Measurements from ENCODE around the gene RAB5B.

The RAB5B gene

GRCh38 chr12:55973599-55974307 lies at the start of gene RAB5B:
RAB5B (plus strand) TSS chr12:55974078; CDS start chr12:55986961, 12,883 bp downstream.
- H3K4me2 ChIP-seq (ENCODE audit: low read length): peak within 1 kb of the TSS; percentile 76
- H3K79me2 ChIP-seq: peaks cover 48% of the 10 kb centered on the region
- no peaks in the 10 kb centered on the region for H3K36me3 ChIP-seq (ENCODE audit: control insufficient read depth, insufficient read depth, low read length)
- peak within 1 kb of the TSS; percentile 87 for H2AFZ ChIP-seq
- H3K4me1 ChIP-seq: peaks cover 21% of the 10 kb centered on the region
- peak within 1 kb of the TSS; percentile 97 for H3K4me3 ChIP-seq (ENCODE audit: low read depth, low read length)
- TF ChIP-seq CTCF (IDR thresholded peaks at IDR 0.05): no peak
- no peaks in the 10 kb centered on the region for H3K27me3 ChIP-seq (ENCODE audit: control insufficient read depth, insufficient read depth, low read length)
- peak within 1 kb of the TSS; percentile 96 for H3K9ac ChIP-seq
- no peaks in the 10 kb centered on the region for H3K9me3 ChIP-seq (ENCODE audit: control insufficient read depth, low read length)
- peak within 1 kb of the TSS; percentile 93 for H3K27ac ChIP-seq

- Histone ChIP-seq H3K4me2 (ENCODE audit: low read length) (no peak overlapping the region), H3K4me1 (peaks cover 8% of the 10 kb centered on the region), H2AFZ (no peak overlapping the region), H3K79me2 (peaks cover 26% of the 10 kb centered on the region), H3K9ac (no peak overlapping the region), H3K9me3 (ENCODE audit: control insufficient read depth, low read length) (no peaks in the 10 kb centered on the region), H3K27ac (no peak overlapping the region), H3K36me3 (ENCODE audit: control insufficient read depth, insufficient read depth, low read length) (no peaks in the 10 kb centered on the region), H3K4me3 (ENCODE audit: low read depth, low read length) (no peak overlapping the region), H3K27me3 (ENCODE audit: control insufficient read depth, insufficient read depth, low read length) (no peaks in the 10 kb centered on the region)
- TF ChIP-seq CTCF (IDR thresholded peaks at IDR 0.05): no peak
These were observed 48.5 kb upstream of the RAB5B start for GRCh38 chr12:55925371-55925770.

- no peaks in the 10 kb centered on the region for H3K9me3 ChIP-seq (ENCODE audit: control insufficient read depth, low read length)
- no peak overlapping the region for H3K9ac ChIP-seq
- peak overlapping the region; percentile 100 for H3K4me3 ChIP-seq (ENCODE audit: low read depth, low read length)
- TF ChIP-seq CTCF (IDR thresholded peaks at IDR 0.05): no peak
- H3K4me1 ChIP-seq: peaks cover 11% of the 10 kb centered on the region
- H3K27ac ChIP-seq: peak overlapping the region; percentile 96
- peaks cover 23% of the 10 kb centered on the region for H3K79me2 ChIP-seq
- H3K4me2 ChIP-seq (ENCODE audit: low read length): peak overlapping the region; percentile 82
- H3K27me3 ChIP-seq (ENCODE audit: control insufficient read depth, insufficient read depth, low read length): no peaks in the 10 kb centered on the region
- peak overlapping the region; percentile 94 for H2AFZ ChIP-seq
- H3K36me3 ChIP-seq (ENCODE audit: control insufficient read depth, insufficient read depth, low read length): no peaks in the 10 kb centered on the region
These were observed 47.8 kb upstream of the RAB5B start for GRCh38 chr12:55925870-55926737.

- no peaks in the 10 kb centered on the region for H3K27me3 ChIP-seq (ENCODE audit: control insufficient read depth, insufficient read depth, low read length)
- peaks cover 24% of the 10 kb centered on the region for H3K79me2 ChIP-seq
- H3K4me1 ChIP-seq: peaks cover 15% of the 10 kb centered on the region
- no peaks in the 10 kb centered on the region for H3K36me3 ChIP-seq (ENCODE audit: control insufficient read depth, insufficient read depth, low read length)
- peak overlapping the region; percentile 96 for H3K27ac ChIP-seq
- H3K9ac ChIP-seq: peak overlapping the region; percentile 51
- H2AFZ ChIP-seq: peak overlapping the region; percentile 94
- H3K4me2 ChIP-seq (ENCODE audit: low read length): peak overlapping the region; percentile 82
- H3K4me3 ChIP-seq (ENCODE audit: low read depth, low read length): peak overlapping the region; percentile 100
- H3K9me3 ChIP-seq (ENCODE audit: control insufficient read depth, low read length): no peaks in the 10 kb centered on the region
- TF ChIP-seq CTCF (IDR thresholded peaks at IDR 0.05): peak; percentile 87
These were observed 46.9 kb upstream of the RAB5B start for GRCh38 chr12:55926738-55927587.

Measured in parathyroid adenoma (tissue), 2 donors.